ENCODE measurements around the gene ETFA.
A peak's percentile ranks its signal among the peaks of the same experiment; 100 is the strongest.
"Not testable (repeated sequence)": the region's sequence is repeated elsewhere in the genome, so short reads cannot be mapped to it uniquely, and the experiment has no call there.

ETFA gene

GRCh38 chr15:76321171-76321570 lies 9.9 kb upstream of the ETFA start:
- no peaks in the 10 kb centered on the region for H3K4me1 ChIP-seq (ENCODE audit: control insufficient read depth, insufficient read depth, low read length, poor library complexity, severe bottlenecking)
- no peak overlapping the region for H3K4me3 ChIP-seq (ENCODE audit: extremely low read depth, insufficient read depth, low read length, poor library complexity, severe bottlenecking)
- no peaks in the 10 kb centered on the region for H3K36me3 ChIP-seq (ENCODE audit: control insufficient read depth, insufficient read depth, low read length)
- 78% methylated on average over 8 to 10 of the region's 10 CpGs for WGBS, 2 experiments (ENCODE audit: insufficient coverage in 2 of 2)
- H3K9me3 ChIP-seq (ENCODE audit: control insufficient read depth, low read length) = no peaks in the 10 kb centered on the region
- H3K27ac ChIP-seq (ENCODE audit: low read depth, low read length, severe bottlenecking) = no peak overlapping the region

GRCh38 chr15:76320012-76320411 lies 8.7 kb upstream of the ETFA start:
- Histone ChIP-seq H3K4me3 (ENCODE audit: extremely low read depth, insufficient read depth, low read length, poor library complexity, severe bottlenecking) (no peak overlapping the region), H3K9me3 (ENCODE audit: control insufficient read depth, low read length) (no peaks in the 10 kb centered on the region), H3K27ac (ENCODE audit: low read depth, low read length, severe bottlenecking) (no peak overlapping the region), H3K4me1 (ENCODE audit: control insufficient read depth, insufficient read depth, low read length, poor library complexity, severe bottlenecking) (no peaks in the 10 kb centered on the region), H3K36me3 (ENCODE audit: control insufficient read depth, insufficient read depth, low read length) (no peaks in the 10 kb centered on the region)
- WGBS, 2 experiments (ENCODE audit: insufficient coverage in 2 of 2) = 86 to 93% methylated on average over 2 to 5 of the region's 6 CpGs

GRCh38 chr15:76313731-76314130 lies 2.5 kb upstream of the ETFA start:
- 90 to 96% methylated on average over 2 to 3 of the region's 5 CpGs for WGBS, 2 experiments (ENCODE audit: insufficient coverage in 2 of 2)
- no peaks in the 10 kb centered on the region for H3K9me3 ChIP-seq (ENCODE audit: control insufficient read depth, low read length)

GRCh38 chr15:76313175-76313567 lies 1.9 kb upstream of the ETFA start:
- peak overlapping the region; percentile 60 for H3K27ac ChIP-seq (ENCODE audit: low read depth, low read length, severe bottlenecking)
- H3K4me3 ChIP-seq (ENCODE audit: extremely low read depth, insufficient read depth, low read length, poor library complexity, severe bottlenecking); H3K36me3 ChIP-seq (ENCODE audit: control insufficient read depth, insufficient read depth, low read length); H3K9me3 ChIP-seq (ENCODE audit: control insufficient read depth, low read length): not testable (repeated sequence)
- peaks cover 20% of the 10 kb centered on the region for H3K4me1 ChIP-seq (ENCODE audit: control insufficient read depth, insufficient read depth, low read length, poor library complexity, severe bottlenecking)
- 81 to 89% methylated on average over 3 of the region's 4 CpGs for WGBS, 2 experiments (ENCODE audit: insufficient coverage in 2 of 2)

More at GRCh38 chr15:76313731-76314130, 2.5 kb upstream of the ETFA start:
- peaks cover 20% of the 10 kb centered on the region for H3K4me1 ChIP-seq (ENCODE audit: control insufficient read depth, insufficient read depth, low read length, poor library complexity, severe bottlenecking)
- no peaks in the 10 kb centered on the region for H3K36me3 ChIP-seq (ENCODE audit: control insufficient read depth, insufficient read depth, low read length)
- no peak overlapping the region for H3K4me3 ChIP-seq (ENCODE audit: extremely low read depth, insufficient read depth, low read length, poor library complexity, severe bottlenecking)
- H3K27ac ChIP-seq (ENCODE audit: low read depth, low read length, severe bottlenecking) = no peak overlapping the region

GRCh38 chr15:76312540-76313174 lies 1.4 kb upstream of the ETFA start:
- no peaks in the 10 kb centered on the region for H3K9me3 ChIP-seq (ENCODE audit: control insufficient read depth, low read length)
- H3K4me3 ChIP-seq (ENCODE audit: extremely low read depth, insufficient read depth, low read length, poor library complexity, severe bottlenecking) = no peak overlapping the region
- WGBS, 2 experiments (ENCODE audit: insufficient coverage in 2 of 2) = 78 to 85% methylated on average over 7 of the region's 7 CpGs
- no peaks in the 10 kb centered on the region for H3K36me3 ChIP-seq (ENCODE audit: control insufficient read depth, insufficient read depth, low read length)
- H3K4me1 ChIP-seq (ENCODE audit: control insufficient read depth, insufficient read depth, low read length, poor library complexity, severe bottlenecking) = peaks cover 20% of the 10 kb centered on the region
- H3K27ac ChIP-seq (ENCODE audit: low read depth, low read length, severe bottlenecking) = peak overlapping the region; percentile 60

- Histone ChIP-seq H3K9me3 (ENCODE audit: control insufficient read depth, low read length) (no peaks in the 10 kb centered on the region), H3K4me1 (ENCODE audit: control insufficient read depth, insufficient read depth, low read length, poor library complexity, severe bottlenecking) (peaks cover 20% of the 10 kb centered on the region), H3K27ac (ENCODE audit: low read depth, low read length, severe bottlenecking) (peak overlapping the region; percentile 72), H3K4me3 (ENCODE audit: extremely low read depth, insufficient read depth, low read length, poor library complexity, severe bottlenecking) (peak overlapping the region; percentile 84), H3K36me3 (ENCODE audit: control insufficient read depth, insufficient read depth, low read length) (no peaks in the 10 kb centered on the region)
- 4 to 5% methylated on average over 10 of the region's 16 CpGs for WGBS, 2 experiments (ENCODE audit: insufficient coverage in 2 of 2)
These were observed 682 bp downstream of the ETFA start for GRCh38 chr15:76310475-76311099.

- no peak overlapping the region for H3K27ac ChIP-seq (ENCODE audit: low read depth, low read length, severe bottlenecking)
- no peaks in the 10 kb centered on the region for H3K36me3 ChIP-seq (ENCODE audit: control insufficient read depth, insufficient read depth, low read length)
- WGBS, 2 experiments (ENCODE audit: insufficient coverage in 2 of 2) = 94 to 98% methylated on average over 7 to 9 of the region's 13 CpGs
- H3K9me3 ChIP-seq (ENCODE audit: control insufficient read depth, low read length) = no peaks in the 10 kb centered on the region
- H3K4me1 ChIP-seq (ENCODE audit: control insufficient read depth, insufficient read depth, low read length, poor library complexity, severe bottlenecking) = peaks cover 20% of the 10 kb centered on the region
- H3K4me3 ChIP-seq (ENCODE audit: extremely low read depth, insufficient read depth, low read length, poor library complexity, severe bottlenecking) = peak overlapping the region; percentile 84
These were observed 1.5 kb downstream of the ETFA start for GRCh38 chr15:76309601-76310330.

- no peaks in the 10 kb centered on the region for H3K9me3 ChIP-seq (ENCODE audit: control insufficient read depth, low read length)
- no peak overlapping the region for H3K27ac ChIP-seq (ENCODE audit: low read depth, low read length, severe bottlenecking)
- no peak overlapping the region for H3K4me3 ChIP-seq (ENCODE audit: extremely low read depth, insufficient read depth, low read length, poor library complexity, severe bottlenecking)
- no peaks in the 10 kb centered on the region for H3K4me1 ChIP-seq (ENCODE audit: control insufficient read depth, insufficient read depth, low read length, poor library complexity, severe bottlenecking)
- no peaks in the 10 kb centered on the region for H3K36me3 ChIP-seq (ENCODE audit: control insufficient read depth, insufficient read depth, low read length)
- 100% methylated on average over 1 of the region's 1 CpG; no CpG with 5 or more reads in 1 of the 2 experiments for WGBS, 2 experiments (ENCODE audit: insufficient coverage in 2 of 2)
These were observed 7.4 kb downstream of the ETFA start for GRCh38 chr15:76303909-76304308.

GRCh38 chr15:76299786-76300185 lies 11.5 kb downstream of the ETFA start:
- Histone ChIP-seq H3K27ac (ENCODE audit: low read depth, low read length, severe bottlenecking) (no peak overlapping the region), H3K4me3 (ENCODE audit: extremely low read depth, insufficient read depth, low read length, poor library complexity, severe bottlenecking) (no peak overlapping the region), H3K4me1 (ENCODE audit: control insufficient read depth, insufficient read depth, low read length, poor library complexity, severe bottlenecking) (no peaks in the 10 kb centered on the region), H3K36me3 (ENCODE audit: control insufficient read depth, insufficient read depth, low read length) (no peaks in the 10 kb centered on the region), H3K9me3 (ENCODE audit: control insufficient read depth, low read length) (no peaks in the 10 kb centered on the region)
- 100% methylated on average over 1 of the region's 1 CpG for WGBS, 2 experiments (ENCODE audit: insufficient coverage in 2 of 2)

- Histone ChIP-seq H3K27ac (ENCODE audit: low read depth, low read length, severe bottlenecking) (no peak overlapping the region), H3K4me1 (ENCODE audit: control insufficient read depth, insufficient read depth, low read length, poor library complexity, severe bottlenecking) (no peaks in the 10 kb centered on the region), H3K9me3 (ENCODE audit: control insufficient read depth, low read length) (no peaks in the 10 kb centered on the region), H3K4me3 (ENCODE audit: extremely low read depth, insufficient read depth, low read length, poor library complexity, severe bottlenecking) (no peak overlapping the region), H3K36me3 (ENCODE audit: control insufficient read depth, insufficient read depth, low read length) (no peaks in the 10 kb centered on the region)
- WGBS, 2 experiments (ENCODE audit: insufficient coverage in 2 of 2) = 83 to 95% methylated on average over 2 to 3 of the region's 3 CpGs
These were observed 12.3 kb downstream of the ETFA start for GRCh38 chr15:76298986-76299385.

- not testable (repeated sequence) for H3K9me3 ChIP-seq (ENCODE audit: control insufficient read depth, low read length); H3K27ac ChIP-seq (ENCODE audit: low read depth, low read length, severe bottlenecking); H3K4me3 ChIP-seq (ENCODE audit: extremely low read depth, insufficient read depth, low read length, poor library complexity, severe bottlenecking); H3K36me3 ChIP-seq (ENCODE audit: control insufficient read depth, insufficient read depth, low read length); H3K4me1 ChIP-seq (ENCODE audit: control insufficient read depth, insufficient read depth, low read length, poor library complexity, severe bottlenecking)
- 90 to 96% methylated on average over 3 to 4 of the region's 4 CpGs for WGBS, 2 experiments (ENCODE audit: insufficient coverage in 2 of 2)
These were observed 13.3 kb downstream of the ETFA start for GRCh38 chr15:76297951-76298350.
